Muscle of back (tissue), 10 donors: ENCODE results near the gene HGFAC. TPM values are rescaled to one million over a fixed set of nuclear protein-coding genes. Genes with fewer than 3 reads are reported as not detected.

Experiments
- polyA plus RNA-seq, 10 donors: library from polyadenylated mRNA; unstranded; fragments of 120-200 nt; gene quantifications; one replicate each; pipeline ENCODE4 v1.2.1, GENCODE V29; 2013; ENCODE audit not compliant: insufficient read length in 10 of 10

The HGFAC gene
- polyA plus RNA-seq, 10 donors, result 0.56 to 1.8 (median 1.1) TPM

Other genes with a start within 250 kb of the HGFAC start
- gene MSANTD1, start 192.8 kb upstream of the HGFAC start, polyA plus RNA-seq, result under 1 TPM; 0.28 to 0.98 (median 0.50) TPM
- gene RGS12, start 148.9 kb upstream of the HGFAC start, polyA plus RNA-seq, result 10 to 100 TPM; 21.6 to 42.9 (median 31.3) TPM
- 10 to 100 TPM in 8 of 10 donors, 1 to 10 TPM in 2; 9.6 to 17.5 (median 14.4) TPM for gene DOK7, start 21.3 kb downstream of the HGFAC start, polyA plus RNA-seq
- gene LRPAP1, start 90.5 kb downstream of the HGFAC start, polyA plus RNA-seq, result 100 to 1,000 TPM in 2 of 10 donors, 10 to 100 TPM in 8; 60.3 to 115 (median 74.1) TPM